Embryonic facial prominence (tissue), 1 donor: Measurements from ENCODE around the gene FRG2C.
"Not testable (repeated sequence)": the region's sequence is repeated elsewhere in the genome, so short reads cannot be mapped to it uniquely, and the experiment has no call there.

Experiments used
- DNase-seq: peaks from one replicate; pipeline ENCODE4 v3.0.0-alpha.2; 2016; ENCODE audit errors: extremely low spot score

The FRG2C gene

GRCh38 chr3:75669348-75670297 is 5.5 kb downstream of the FRG2C start:
- DNase-seq: not testable (repeated sequence)

- not testable (repeated sequence) for DNase-seq
These were observed 6.5 kb downstream of the FRG2C start for GRCh38 chr3:75670298-75671286.

GRCh38 chr3:75671287-75672139 is 7.4 kb downstream of the FRG2C start:
- DNase-seq: not testable (repeated sequence)

GRCh38 chr3:75672140-75672775 is 8.1 kb downstream of the FRG2C start:
- not testable (repeated sequence) for DNase-seq

GRCh38 chr3:75683965-75684364 is 19.8 kb downstream of the FRG2C start:
- not testable (repeated sequence) for DNase-seq

GRCh38 chr3:75687323-75687722 is 23.2 kb downstream of the FRG2C start:
- no peak for DNase-seq

GRCh38 chr3:75692061-75692460 is 27.9 kb downstream of the FRG2C start:
- no peak for DNase-seq
